ACHN (cell line): ENCODE data around the gene TBXA2R.
"Not testable (repeated sequence)": the region's sequence is repeated elsewhere in the genome, so short reads cannot be mapped to it uniquely, and the experiment has no call there.

Source experiments
- DNase-seq: peaks from one replicate; pipeline ENCODE4 v3.0.0-alpha.2; 2015
- in situ Hi-C: cut with HindIII; loops from 2 replicates; pipeline ENCODE4 v1.10.0; 2017; ENCODE audit warnings: low sequenced_read_pairs, low pct_ligation_motif_present, low pct_unique_long_range_greater_than_20kb

TBXA2R gene

GRCh38 chr19:3589949-3590348, 16.7 kb downstream of the TBXA2R start:
- no peak for DNase-seq
- in situ Hi-C loops = no loop called here

- no peak for DNase-seq
- in situ Hi-C loops = no loop called here
Observed at GRCh38 chr19:3589439-3589838, 17.2 kb downstream of the TBXA2R start.

GRCh38 chr19:3586707-3587346, 19.8 kb downstream of the TBXA2R start:
- in situ Hi-C loops = no loop called here
- no peak for DNase-seq

- in situ Hi-C loops = no loop called here
- no peak for DNase-seq
Observed at GRCh38 chr19:3586127-3586626, 20.5 kb downstream of the TBXA2R start.

GRCh38 chr19:3585301-3586126, 21.2 kb downstream of the TBXA2R start, which contains the start of gene GIPC3:
TSS of gene GIPC3 (plus strand) at chr19:3585478. CDS start at chr19:3585598, 120 bp downstream.
- DNase-seq = no peak
- in situ Hi-C loops = no loop called here

- in situ Hi-C loops, DNase-seq: not testable (repeated sequence)
Observed at GRCh38 chr19:3584036-3584802, 22.5 kb downstream of the TBXA2R start.

GRCh38 chr19:3581792-3582191, 24.9 kb downstream of the TBXA2R start:
- DNase-seq, in situ Hi-C loops: not testable (repeated sequence)

GRCh38 chr19:3580156-3580934, 26.3 kb downstream of the TBXA2R start:
- peak; percentile 39 for DNase-seq
- in situ Hi-C loops = no loop called here

- no peak for DNase-seq
- in situ Hi-C loops = no loop called here
Observed at GRCh38 chr19:3578390-3578789, 28.3 kb downstream of the TBXA2R start.

GRCh38 chr19:3577723-3578344, 28.8 kb downstream of the TBXA2R start:
- in situ Hi-C loops = no loop called here
- DNase-seq = no peak

GRCh38 chr19:3576696-3577443, 29.8 kb downstream of the TBXA2R start:
- in situ Hi-C loops = no loop called here
- DNase-seq = no peak

GRCh38 chr19:3575949-3576673, 30.6 kb downstream of the TBXA2R start:
- no peak for DNase-seq
- in situ Hi-C loops = no loop called here

- peak; percentile 33 for DNase-seq
- in situ Hi-C loops = no loop called here
Observed at GRCh38 chr19:3575260-3575741, 31.4 kb downstream of the TBXA2R start.

- in situ Hi-C loops = no loop called here
- DNase-seq = peak; percentile 90
Observed at GRCh38 chr19:3573858-3574637, 32.6 kb downstream of the TBXA2R start.

- no peak for DNase-seq
- in situ Hi-C loops = no loop called here
Observed at GRCh38 chr19:3573162-3573857, 33.4 kb downstream of the TBXA2R start.
